Mucosa of descending colon (tissue), 3 donors: ENCODE results near the gene PPM1G. TPM values are rescaled to one million over a fixed set of nuclear protein-coding genes. Genes with fewer than 3 reads are reported as not detected.

Experiments used
- ATAC-seq: fragments of 200-7000 bp; cut with Tn5 transposase; one replicate; pipeline ENCODE4 v1.9.1; 2020; ENCODE audit warnings: mild to moderate bottlenecking, moderate library complexity
- DNase-seq, 3 donors: peaks; one replicate each; pipeline ENCODE4 v3.0.0-alpha.2; 2020
- H3K36me3 ChIP-seq: fragments of 200-600 bp; one replicate; pipeline ENCODE4 v1.8.0; 2021; ENCODE audit warnings: low read depth, mild to moderate bottlenecking
- H3K4me1 ChIP-seq: fragments of 200-600 bp; one replicate; pipeline ENCODE4 v1.8.0; 2021; ENCODE audit warnings: low read depth, mild to moderate bottlenecking
- H3K4me3 ChIP-seq: fragments of 200-600 bp; one replicate; pipeline ENCODE4 v1.8.0; 2021; ENCODE audit warnings: mild to moderate bottlenecking
- H3K9me3 ChIP-seq: fragments of 200-600 bp; one replicate; pipeline ENCODE4 v1.8.0; 2021; ENCODE audit warnings: mild to moderate bottlenecking
- CTCF ChIP-seq: fragments of 200-600 bp; IDR thresholded peaks from one replicate; pipeline ENCODE4 v1.8.0; 2022; ENCODE audit warnings: antibody characterized with exemption, mild to moderate bottlenecking
- intact Hi-C, 2 donors: fragments of 100-400 bp; cut with DNase I in 1 of 2; cut with micrococcal nuclease in 1 of 2; formaldehyde crosslinking; loops; one replicate each; pipeline versions ENCODE4 v1.11.0 to v1.11.1; 2022; cut with DNase I, micrococcal nuclease
- total RNA-seq, 3 donors: library from RNA; stranded (reverse); fragmentation: NEBNext Ultra II Directional in 2 of 3; extraction: Animal tissue kit (Norgen Biotek cat#: 25700) in 2 of 3; gene quantifications; one replicate each; pipeline versions ENCODE4 v1.2.1 to v1.2.4, GENCODE V29; 2021 to 2023
- donor health status: DM: no; HTN: no; CAD: no; lungs with moderate emphysema.
- donor health status: DM: no; HTN: no; CAD: no.
- donor health status: DM: no; HTN: yes; CAD: no.

The PPM1G gene
- total RNA-seq, 3 donors from 2014 or later, result 53.4 to 64.1 (median 59.6) TPM

- Histone ChIP-seq H3K9me3 (no peaks in the 10 kb centered on the region), H3K4me1 (peaks cover 15% of the 10 kb centered on the region), H3K36me3 (no peaks in the 10 kb centered on the region), H3K4me3 (peak overlapping the region; percentile 71)
- DNase-seq (peak in 1 of 3 donors; percentile 35), ATAC-seq (peak; percentile 60)
- no peak for TF ChIP-seq CTCF
- intact Hi-C loops, result no loop called here
Observed at GRCh38 chr2:27408601-27409320, 630 bp downstream of the PPM1G start.

- DNase-seq (peak in 1 of 3 donors; percentile 65), ATAC-seq (no peak)
- Histone ChIP-seq H3K36me3 (no peaks in the 10 kb centered on the region), H3K4me1 (peaks cover 15% of the 10 kb centered on the region), H3K4me3 (no peak overlapping the region), H3K9me3 (no peaks in the 10 kb centered on the region)
- TF ChIP-seq CTCF, result no peak
- intact Hi-C loops, result no loop called here
Observed at GRCh38 chr2:27407798-27408491, 1.4 kb downstream of the PPM1G start.

- DNase-seq (no peak), ATAC-seq (no peak)
- intact Hi-C loops, result no loop called here
- H3K4me1 ChIP-seq, result no peaks in the 10 kb centered on the region
- H3K4me3 ChIP-seq, result no peak overlapping the region
- no peaks in the 10 kb centered on the region for H3K36me3 ChIP-seq
- no peaks in the 10 kb centered on the region for H3K9me3 ChIP-seq
- TF ChIP-seq CTCF, result no peak
Observed at GRCh38 chr2:27400348-27401135, 8.8 kb downstream of the PPM1G start.

- intact Hi-C loops, result no loop called here
- Histone ChIP-seq H3K36me3 (no peaks in the 10 kb centered on the region), H3K4me3 (no peak overlapping the region), H3K4me1 (no peaks in the 10 kb centered on the region), H3K9me3 (no peaks in the 10 kb centered on the region)
- DNase-seq (no peak), ATAC-seq (no peak)
- no peak for TF ChIP-seq CTCF
Observed at GRCh38 chr2:27398962-27399361, 10.4 kb downstream of the PPM1G start.

- H3K4me3 ChIP-seq, result no peak overlapping the region
- H3K36me3 ChIP-seq, result no peaks in the 10 kb centered on the region
- intact Hi-C loops, result no loop called here
- H3K9me3 ChIP-seq, result no peaks in the 10 kb centered on the region
- no peak for ATAC-seq
- no peak for DNase-seq
- no peak for TF ChIP-seq CTCF
- H3K4me1 ChIP-seq, result no peaks in the 10 kb centered on the region
Observed at GRCh38 chr2:27393225-27393624, 16.2 kb downstream of the PPM1G start.
